Breast epithelium (tissue), 4 donors: Measurements from ENCODE around the gene WIPF2. TPM values are rescaled to one million over a fixed set of nuclear protein-coding genes. Genes with fewer than 3 reads are reported as not detected.

Source experiments
- DNase-seq, 2 donors: peaks; one replicate each; pipeline ENCODE4 v3.0.0-alpha.2; 2019; ENCODE audit warnings: low spot score in 2 of 2
- H3K27ac ChIP-seq, 2 donors: fragments of 200-600 bp; sonication (generic) in 1 of 2; one replicate each; pipeline ENCODE4 v1.5.1; 2016 to 2019; ENCODE audit warnings: mild to moderate bottlenecking in 1 of 2
- H3K27me3 ChIP-seq, 2 donors: fragments of 200-600 bp; sonication (generic) in 1 of 2; one replicate each; pipeline versions ENCODE4 v1.5.1 to v1.6.0; 2017 to 2019; ENCODE audit warnings: control low read depth in 1 of 2, mild to moderate bottlenecking in 1 of 2
- H3K36me3 ChIP-seq: fragments of 200-600 bp; one replicate; pipeline ENCODE4 v1.5.1; 2019
- H3K4me1 ChIP-seq, 2 donors: fragments of 200-600 bp; sonication (generic); one replicate each; pipeline ENCODE4 v1.5.1; 2016 to 2019; ENCODE audit warnings: control low read depth in 1 of 2
- H3K4me3 ChIP-seq, 3 donors: fragments of 200-600 bp; sonication (generic); 1 replicate in 2 of 3; 2 replicates in 1 of 3; pipeline ENCODE4 v1.5.1; 2016 to 2019; ENCODE audit warnings: mild to moderate bottlenecking in 3 of 3, moderate library complexity in 2 of 3
- H3K9me3 ChIP-seq, 2 donors: fragments of 200-600 bp; sonication (generic) in 1 of 2; one replicate each; pipeline ENCODE4 v1.5.1; 2016 to 2019; ENCODE audit warnings: control low read depth in 1 of 2
- POLR2A ChIP-seq: fragments of 450-650 bp; IDR thresholded peaks from one replicate; pipeline ENCODE4 v1.6.1; 2016; ENCODE audit warnings: antibody characterized with exemption, mild to moderate bottlenecking, moderate library complexity
- POLR2AphosphoS5 ChIP-seq, 3 donors: sonication (generic); formaldehyde crosslinking; IDR thresholded peaks; one replicate each; pipeline ENCODE4 v1.6.1; 2017; ENCODE audit warnings: antibody characterized with exemption in 3 of 3
- intact Hi-C: fragments of 100-400 bp; cut with DNase I; formaldehyde crosslinking; loops from one replicate; pipeline ENCODE4 v1.15.1; 2023; ENCODE audit warnings: low total_unique reads
- total RNA-seq, 3 donors: library from RNA; depleted of rRNA; stranded (reverse); fragments of >200 nt; gene quantifications; one replicate each; pipeline ENCODE4 v1.1.0, GENCODE V29; 2016
- TF ChIP-seq, protein P1 (sequence below), 3 donors: fragments of 450-650 bp; IDR thresholded peaks; one replicate each; pipeline ENCODE4 v1.5.1; 2016 to 2017; ENCODE audit warnings: antibody characterized with exemption in 3 of 3, mild to moderate bottlenecking in 3 of 3, moderate library complexity in 3 of 3

Gene WIPF2
- total RNA-seq, 3 donors from 2014 or later, result 8.2 to 12.9 (median 10.8) TPM

DNA sequence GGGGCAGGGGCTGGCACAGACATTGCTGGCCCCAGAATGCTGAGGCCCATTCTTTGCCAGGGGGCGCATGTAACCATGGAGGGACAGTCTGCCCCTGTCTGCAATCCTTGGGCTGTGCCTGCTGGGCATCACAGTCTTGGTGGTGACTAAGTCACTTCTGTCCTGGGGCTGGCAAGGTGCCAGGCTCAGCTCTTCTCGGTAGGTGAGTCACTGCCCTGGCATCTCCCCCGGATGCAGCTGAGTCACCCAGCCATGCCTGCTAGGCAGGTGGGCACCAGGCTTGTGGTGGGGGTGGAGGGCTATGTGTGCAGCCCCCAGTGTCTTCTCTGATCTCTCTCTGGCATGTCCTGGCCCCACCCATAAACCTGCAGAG, 95.5 kb downstream of the WIPF2 start:
- H3K4me1 ChIP-seq, result peaks cover 38 to 66% of the 10 kb centered on the region in 2 donors
- H3K9me3 ChIP-seq, result no peaks in the 10 kb centered on the region
- peak; percentile 98 for DNase-seq
- H3K27me3 ChIP-seq, result no peaks in the 10 kb centered on the region
- intact Hi-C loops, result no loop called here
- peak overlapping the region; percentile 94 to 97 for H3K27ac ChIP-seq
- TF ChIP-seq, protein P1, sequence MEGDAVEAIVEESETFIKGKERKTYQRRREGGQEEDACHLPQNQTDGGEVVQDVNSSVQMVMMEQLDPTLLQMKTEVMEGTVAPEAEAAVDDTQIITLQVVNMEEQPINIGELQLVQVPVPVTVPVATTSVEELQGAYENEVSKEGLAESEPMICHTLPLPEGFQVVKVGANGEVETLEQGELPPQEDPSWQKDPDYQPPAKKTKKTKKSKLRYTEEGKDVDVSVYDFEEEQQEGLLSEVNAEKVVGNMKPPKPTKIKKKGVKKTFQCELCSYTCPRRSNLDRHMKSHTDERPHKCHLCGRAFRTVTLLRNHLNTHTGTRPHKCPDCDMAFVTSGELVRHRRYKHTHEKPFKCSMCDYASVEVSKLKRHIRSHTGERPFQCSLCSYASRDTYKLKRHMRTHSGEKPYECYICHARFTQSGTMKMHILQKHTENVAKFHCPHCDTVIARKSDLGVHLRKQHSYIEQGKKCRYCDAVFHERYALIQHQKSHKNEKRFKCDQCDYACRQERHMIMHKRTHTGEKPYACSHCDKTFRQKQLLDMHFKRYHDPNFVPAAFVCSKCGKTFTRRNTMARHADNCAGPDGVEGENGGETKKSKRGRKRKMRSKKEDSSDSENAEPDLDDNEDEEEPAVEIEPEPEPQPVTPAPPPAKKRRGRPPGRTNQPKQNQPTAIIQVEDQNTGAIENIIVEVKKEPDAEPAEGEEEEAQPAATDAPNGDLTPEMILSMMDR (IDR thresholded peaks at IDR 0.05), result no peak
- peak; percentile 76 to 97 (median 83) for TF ChIP-seq POLR2AphosphoS5 (IDR thresholded peaks at IDR 0.05)
- no peak overlapping the region for H3K4me3 ChIP-seq
- no peaks in the 10 kb centered on the region for H3K36me3 ChIP-seq

DNA sequence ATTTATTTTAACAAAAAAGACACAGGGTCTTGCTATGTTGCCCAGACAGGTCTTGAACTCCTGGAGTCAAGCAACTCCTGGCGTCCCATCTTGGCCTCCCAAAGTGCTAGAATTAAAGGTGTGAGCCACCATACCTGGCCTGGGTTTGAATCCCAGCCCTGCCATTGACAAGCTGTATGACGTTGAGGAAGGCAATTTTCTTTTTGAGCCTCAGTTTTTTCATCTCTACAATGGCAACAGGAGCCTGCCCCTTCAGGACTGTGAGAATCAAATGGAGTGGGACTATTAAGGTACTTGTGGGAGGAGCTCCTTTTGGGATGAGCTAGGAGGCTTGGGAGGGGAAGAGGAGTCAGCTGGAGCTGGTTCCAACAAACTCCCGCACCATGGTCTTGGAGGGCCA, 96.1 kb downstream of the WIPF2 start:
- Histone ChIP-seq H3K4me3 (no peak overlapping the region), H3K9me3 (no peaks in the 10 kb centered on the region), H3K27me3 (no peaks in the 10 kb centered on the region), H3K27ac (peak overlapping the region; percentile 94 to 97), H3K4me1 (peaks cover 38 to 63% of the 10 kb centered on the region in 2 donors), H3K36me3 (no peaks in the 10 kb centered on the region)
- no peak for TF ChIP-seq POLR2AphosphoS5 (IDR thresholded peaks at IDR 0.05)
- no peak for TF ChIP-seq POLR2A
- TF ChIP-seq, protein P1 (IDR thresholded peaks at IDR 0.05), result no peak
- intact Hi-C loops, result no loop called here
- peak in 1 of 2 donors; percentile 10 for DNase-seq

DNA sequence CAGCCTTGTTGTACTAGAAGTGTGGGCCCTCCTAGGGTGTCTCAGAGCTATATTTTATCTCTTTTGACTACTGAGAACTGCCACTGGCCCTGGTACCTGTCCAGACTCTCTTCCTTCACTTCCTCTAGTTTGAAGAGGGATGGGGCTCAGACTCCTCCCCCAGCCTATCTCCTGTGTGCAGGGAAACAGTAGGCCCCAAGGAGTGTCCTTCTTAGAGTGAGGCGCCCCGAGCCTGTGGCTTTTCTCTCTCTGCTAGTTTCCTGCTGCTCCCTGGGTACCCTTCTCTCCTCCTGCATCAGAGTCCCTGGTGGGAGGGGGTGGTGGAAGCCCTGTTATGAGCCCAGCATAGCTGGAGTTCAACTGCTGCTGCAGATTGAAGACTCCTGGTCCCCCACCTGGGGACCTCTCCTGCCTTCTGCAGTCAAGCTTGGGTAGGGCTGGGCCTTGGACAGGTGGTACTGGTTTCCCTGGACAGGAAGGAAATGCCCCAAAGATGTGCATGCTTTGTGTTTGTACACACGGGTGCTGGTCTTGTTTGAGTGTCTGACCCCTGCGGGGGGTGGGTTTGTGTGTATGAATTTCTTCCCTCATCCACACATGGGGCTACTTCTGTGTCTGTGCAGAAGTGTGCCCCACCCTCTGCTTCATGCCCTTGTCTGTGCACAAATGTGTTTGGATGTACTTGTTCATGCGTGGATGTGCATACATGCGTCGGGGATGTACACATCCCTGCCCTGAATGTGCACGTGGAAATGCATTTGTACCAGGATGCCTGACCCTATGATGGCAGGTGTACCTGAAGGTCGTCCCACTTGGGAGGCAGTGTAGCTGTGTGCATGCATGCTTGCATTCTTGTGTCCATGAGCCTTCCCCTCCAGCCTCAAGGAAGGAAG, 96.8 kb downstream of the WIPF2 start:
- DNase-seq, result no peak
- peak overlapping the region; percentile 94 to 97 for H3K27ac ChIP-seq
- H3K4me3 ChIP-seq, result peak overlapping the region in 2 of 3 donors; percentile 86 to 96
- peaks cover 37 to 63% of the 10 kb centered on the region in 2 donors for H3K4me1 ChIP-seq
- no peaks in the 10 kb centered on the region for H3K9me3 ChIP-seq
- no peaks in the 10 kb centered on the region for H3K27me3 ChIP-seq
- no peaks in the 10 kb centered on the region for H3K36me3 ChIP-seq
- TF ChIP-seq, protein P1 (IDR thresholded peaks at IDR 0.05), result no peak
- TF ChIP-seq POLR2A, result no peak
- TF ChIP-seq POLR2AphosphoS5 (IDR thresholded peaks at IDR 0.05), result no peak
- intact Hi-C loops, result no loop called here

DNA sequence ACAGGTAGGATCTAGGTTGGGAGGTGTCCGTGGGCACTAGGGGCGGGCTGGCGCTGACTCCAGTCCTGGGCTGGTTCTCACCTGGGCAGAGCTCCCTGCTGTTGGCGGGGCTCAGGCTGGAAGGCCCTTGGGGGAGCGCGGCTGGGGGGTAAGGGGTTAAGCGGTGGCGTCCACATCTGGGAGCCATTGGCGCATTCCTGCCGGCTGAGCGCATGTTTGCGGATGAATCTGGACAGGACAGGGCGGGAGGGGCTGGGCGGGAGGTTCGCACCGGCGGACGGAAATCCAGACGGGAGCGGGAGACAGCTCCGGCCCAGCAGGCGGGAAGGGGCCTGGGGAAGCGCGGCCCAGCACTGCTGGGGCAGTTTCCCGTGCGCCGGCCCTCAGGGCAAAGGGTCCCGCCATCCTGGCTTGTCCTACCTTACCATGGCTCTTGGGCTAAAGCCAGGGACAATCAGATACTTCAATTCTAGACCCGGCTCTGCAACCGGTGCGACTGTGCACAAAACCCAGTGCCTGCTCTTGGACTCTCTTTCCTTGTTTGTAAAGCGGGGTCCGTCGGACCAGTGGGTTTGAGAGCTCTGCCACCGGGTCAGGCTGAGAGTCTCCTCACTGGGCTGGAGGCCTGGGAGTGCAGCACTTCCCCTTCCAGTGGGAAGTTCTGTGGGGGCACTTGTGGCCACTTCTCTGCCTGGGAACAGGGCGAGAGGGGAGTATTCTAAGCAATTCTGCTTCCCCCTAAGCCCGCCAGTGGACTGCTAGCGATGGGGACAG, 97.7 kb downstream of the WIPF2 start:
- intact Hi-C loops, result no loop called here
- H3K27me3 ChIP-seq, result no peaks in the 10 kb centered on the region
- H3K9me3 ChIP-seq, result no peaks in the 10 kb centered on the region
- peak overlapping the region; percentile 20 to 96 (median 86) for H3K4me3 ChIP-seq
- peak; percentile 73 to 83 for DNase-seq
- peaks cover 37 to 61% of the 10 kb centered on the region in 2 donors for H3K4me1 ChIP-seq
- H3K36me3 ChIP-seq, result no peaks in the 10 kb centered on the region
- TF ChIP-seq, protein P1 (IDR thresholded peaks at IDR 0.05), result no peak
- TF ChIP-seq POLR2A (peak; percentile 12), POLR2AphosphoS5 (IDR thresholded peaks at IDR 0.05) (peak in 1 of 3 donors; percentile 67)
- H3K27ac ChIP-seq, result peak overlapping the region; percentile 94 to 97
